HepG2 (cell line): ENCODE data around the gene ARFGEF3. TPM values are rescaled to one million over a fixed set of nuclear protein-coding genes. Genes with fewer than 3 reads are reported as not detected.

Source experiments
- ATAC-seq: fragments of 200-7000 bp; cut with Tn5 transposase; 3 replicates; pipeline ENCODE4 v1.9.1; 2020; ENCODE audit warnings: mild to moderate bottlenecking, moderate library complexity
- BruUV-seq: library from RNA; stranded (reverse); fragments of 400-500 nt; replicated peaks from 2 replicates; lab custom pipeline; 2021; lab: Mats Ljungman, UMichigan
- CTCF ChIA-PET: fragments of 300-600 bp; formaldehyde crosslinking; extraction: SDS; loops from one replicate; lab custom pipeline; 2021; ENCODE audit warnings: low total read pairs, inconsistent platforms, low intra/inter-chr PET ratio; lab: Yijun Ruan, JAX
- POLR2A ChIA-PET: fragments of 350-600 bp; sonication (Branson Sonifier 250); formaldehyde crosslinking; loops from one replicate; lab custom pipeline; 2020; ENCODE audit warnings: antibody characterized with exemption, inconsistent platforms; lab: Yijun Ruan, JAX
- DNase-seq: peaks from one replicate; pipeline ENCODE4 v3.0.0-alpha.2; 2015; ENCODE audit warnings: low spot score
- FAIRE-seq: peaks from 3 replicates; lab custom pipeline; 2011; peaks lifted over from hg19 to GRCh38; lab: Jason Lieb, UNC
- H2AFZ ChIP-seq: one replicate; pipeline ENCODE4 v1.6.1; 2011; ENCODE audit warnings: low read length, inconsistent platforms
- H3K27ac ChIP-seq: fragments of 300-600 bp; 3 replicates; pipeline ENCODE4 v1.8.0; 2011; ENCODE audit warnings: mixed run types, mild to moderate bottlenecking, mixed read lengths, low read length, inconsistent platforms; ENCODE audit not compliant: insufficient read depth; ENCODE audit errors: extremely low read length
- H3K27me3 ChIP-seq, 2 experiments: fragments of 200-600 bp in 1 of 2; 2 replicates in 1 of 2; 3 replicates in 1 of 2; pipeline versions ENCODE4 v1.6.0 to v1.8.0; 2011; ENCODE audit warnings: low read length in 2 of 2, mild to moderate bottlenecking in 2 of 2, moderate library complexity in 2 of 2, inconsistent platforms in 1 of 2; ENCODE audit not compliant: insufficient read depth in 2 of 2, control insufficient read depth in 1 of 2
- H3K36me3 ChIP-seq, 2 experiments: fragments of 200-600 bp in 1 of 2; replicated peaks in 1 of 2; 2 replicates in 1 of 2; 3 replicates in 1 of 2; pipeline versions ENCODE4 v1.5.1 to v1.8.0; 2011; ENCODE audit warnings: low read length in 2 of 2, inconsistent platforms in 1 of 2; ENCODE audit not compliant: insufficient read depth in 2 of 2, control insufficient read depth in 1 of 2
- H3K4me1 ChIP-seq: 2 replicates; pipeline ENCODE4 v1.5.1; 2012; ENCODE audit warnings: low read length, inconsistent platforms; ENCODE audit not compliant: insufficient read depth
- H3K4me2 ChIP-seq: 2 replicates; pipeline ENCODE4 v1.6.0; 2011; ENCODE audit warnings: low read depth, low read length, inconsistent platforms
- H3K4me3 ChIP-seq, 3 experiments: fragments of 200-600 bp in 1 of 3; sonication (generic), shearing (Covaris generic) in 1 of 3; replicated peaks in 1 of 3; 2 replicates each; pipeline ENCODE4 v1.5.1; 2011 to 2016; ENCODE audit warnings: low read length in 3 of 3, inconsistent platforms in 2 of 3, low read depth in 2 of 3, mild to moderate bottlenecking in 2 of 3, control low read depth in 1 of 3, mixed read lengths in 1 of 3; ENCODE audit not compliant: insufficient read depth in 1 of 3
- H3K79me2 ChIP-seq: one replicate; pipeline ENCODE4 v1.6.1; 2011; ENCODE audit warnings: low read length, inconsistent platforms; ENCODE audit not compliant: insufficient read depth
- H3K9ac ChIP-seq: 2 replicates; pipeline ENCODE4 v1.6.0; 2011; ENCODE audit warnings: mild to moderate bottlenecking, low read depth, low read length, inconsistent platforms; ENCODE audit not compliant: insufficient read depth
- H3K9me3 ChIP-seq: 2 replicates; pipeline ENCODE4 v1.5.1; 2012; ENCODE audit warnings: mild to moderate bottlenecking, low read length
- H4K20me1 ChIP-seq: 2 replicates; pipeline ENCODE4 v1.6.0; 2011; ENCODE audit warnings: inconsistent platforms, mild to moderate bottlenecking, low read length, moderate library complexity; ENCODE audit not compliant: insufficient read depth
- FOXC1 ChIP-seq: sonication (generic); formaldehyde crosslinking; IDR thresholded peaks from 2 replicates; pipeline ENCODE4 v1.8.0; 2022; ENCODE audit warnings: mild to moderate bottlenecking, missing genetic modification reagents, borderline replicate concordance
- HDAC6 ChIP-seq: fragments of 200-600 bp; sonication (generic); IDR thresholded peaks from 2 replicates; pipeline ENCODE4 v1.7.0; 2017; ENCODE audit warnings: mild to moderate bottlenecking, antibody characterized with exemption, low read length, low read depth
- IRX3 ChIP-seq: sonication (generic); formaldehyde crosslinking; IDR thresholded peaks from 2 replicates; pipeline ENCODE4 v1.8.1; 2023; ENCODE audit warnings: mild to moderate bottlenecking, low read depth, missing genetic modification reagents, borderline replicate concordance
- ISL2 ChIP-seq: sonication (generic); formaldehyde crosslinking; IDR thresholded peaks from 2 replicates; pipeline ENCODE4 v1.5.0; 2020; ENCODE audit warnings: missing genetic modification reagents
- SAFB2 ChIP-seq: sonication (generic); formaldehyde crosslinking; IDR thresholded peaks from 2 replicates; pipeline ENCODE4 v1.5.1; 2020; ENCODE audit warnings: missing genetic modification reagents, low read depth, mild to moderate bottlenecking, borderline replicate concordance
- SOX13 ChIP-seq, 3 experiments: fragments of 450-650 bp in 1 of 3; sonication (generic) in 1 of 3; formaldehyde crosslinking in 1 of 3; IDR thresholded peaks in 2 of 3; conservative IDR thresholded peaks in 1 of 3; 2 replicates each; pipeline versions ENCODE4 v1.5.0 to v1.6.1; 2016 to 2020; ENCODE audit warnings: antibody characterized with exemption in 1 of 3, mild to moderate bottlenecking in 1 of 3, missing compliant biosample characterization in 1 of 3, missing genetic modification reagents in 1 of 3, moderate library complexity in 1 of 3
- ZNF121 ChIP-seq: sonication (generic); formaldehyde crosslinking; IDR thresholded peaks from 2 replicates; pipeline ENCODE4 v1.5.0; 2020; ENCODE audit warnings: mild to moderate bottlenecking, missing genetic modification reagents
- ZNF17 ChIP-seq: sonication (generic); formaldehyde crosslinking; IDR thresholded peaks from 2 replicates; pipeline ENCODE4 v1.5.0; 2020; ENCODE audit warnings: mild to moderate bottlenecking, missing genetic modification reagents
- ZNF205 ChIP-seq: IDR thresholded peaks from 2 replicates; pipeline ENCODE4 v1.6.1; 2018; ENCODE audit warnings: missing biosample characterization, missing genetic modification reagents
- ZNF292 ChIP-seq: sonication (generic); formaldehyde crosslinking; IDR thresholded peaks from 2 replicates; pipeline ENCODE4 v1.8.1; 2022; ENCODE audit warnings: mild to moderate bottlenecking, low read depth, missing genetic modification reagents, borderline replicate concordance
- ZNF766 ChIP-seq: sonication (generic); formaldehyde crosslinking; IDR thresholded peaks from 2 replicates; pipeline ENCODE4 v1.5.0; 2020; ENCODE audit warnings: missing genetic modification reagents, borderline replicate concordance
- ZNF776 ChIP-seq: sonication (generic); formaldehyde crosslinking; IDR thresholded peaks from 2 replicates; pipeline ENCODE4 v1.4.0; 2020; ENCODE audit warnings: mild to moderate bottlenecking, missing genetic modification reagents
- WGBS: methylation state at CpG from one replicate; pipeline ENCODE4 v1.1.6; 2017; ENCODE audit warnings: low lambda C conversion rate; 5-methylcytosine and 5-hydroxymethylcytosine counted together
- in situ Hi-C: cut with HindIII; loops from 2 replicates; pipeline ENCODE4 v1.10.0; 2017; ENCODE audit warnings: low pct_unique_long_range_greater_than_20kb; ENCODE audit not compliant: extremely low pct_ligation_motif_present
- intact Hi-C: fragments of 100-400 bp; cut with micrococcal nuclease; formaldehyde crosslinking; loops from one replicate; pipeline ENCODE4 v1.10.0; 2022; ENCODE audit not compliant: unreplicated experiment
- polyA plus RNA-seq, 8 experiments: library from polyadenylated mRNA; depleted of rRNA in 3 of 8; stranded (reverse) in 7 of 8; unstranded in 1 of 8; fragments of >200 nt; fragmentation: Illumina TruSeq in 4 of 8; extraction: Trizol in 4 of 8; gene quantifications; 2 replicates each; pipeline versions ENCODE4 v1.2.1 to v1.2.3, GENCODE V29; 2011 to 2016; ENCODE audit warnings: low read depth in 4 of 8, missing spikeins in 1 of 8, mixed read lengths in 1 of 8; ENCODE audit not compliant: insufficient read depth in 1 of 8
- total RNA-seq, 5 experiments: library from RNA; depleted of rRNA; stranded (reverse); fragments of >200 nt; fragmentation: Illumina TruSeq; extraction: Trizol; gene quantifications; 2 replicates each; pipeline ENCODE4 v1.2.3, GENCODE V29; 2016; ENCODE audit warnings: low read depth in 1 of 5
- TF ChIP-seq, protein P1 (sequence below): sonication (generic); formaldehyde crosslinking; IDR thresholded peaks from 2 replicates; pipeline ENCODE4 v1.5.0; 2020; ENCODE audit warnings: mild to moderate bottlenecking, low read depth, missing genetic modification reagents, borderline replicate concordance
- TF ChIP-seq, protein P2 (sequence below): sonication (generic); formaldehyde crosslinking; IDR thresholded peaks from 2 replicates; pipeline ENCODE4 v1.8.1; 2022; ENCODE audit warnings: mild to moderate bottlenecking, missing genetic modification reagents
- TF ChIP-seq, protein P3 (sequence below): IDR thresholded peaks from 2 replicates; pipeline ENCODE4 v1.6.1; 2018; ENCODE audit warnings: missing genetic modification reagents
- TF ChIP-seq, protein P4 (sequence below): sonication (generic); formaldehyde crosslinking; IDR thresholded peaks from 2 replicates; pipeline ENCODE4 v1.5.0; 2020; ENCODE audit warnings: missing genetic modification reagents
- TF ChIP-seq, protein P5 (sequence below): sonication (generic); formaldehyde crosslinking; IDR thresholded peaks from 2 replicates; pipeline ENCODE4 v1.8.1; 2023; ENCODE audit warnings: missing genetic modification reagents, mild to moderate bottlenecking, borderline replicate concordance

ARFGEF3 gene
- total and polyA plus RNA-seq, 2 of the 13 experiments (the other 11 are each of a cell fraction or from before 2014, with no cell fraction given) = 0.60 to 2.6 TPM

DNA sequence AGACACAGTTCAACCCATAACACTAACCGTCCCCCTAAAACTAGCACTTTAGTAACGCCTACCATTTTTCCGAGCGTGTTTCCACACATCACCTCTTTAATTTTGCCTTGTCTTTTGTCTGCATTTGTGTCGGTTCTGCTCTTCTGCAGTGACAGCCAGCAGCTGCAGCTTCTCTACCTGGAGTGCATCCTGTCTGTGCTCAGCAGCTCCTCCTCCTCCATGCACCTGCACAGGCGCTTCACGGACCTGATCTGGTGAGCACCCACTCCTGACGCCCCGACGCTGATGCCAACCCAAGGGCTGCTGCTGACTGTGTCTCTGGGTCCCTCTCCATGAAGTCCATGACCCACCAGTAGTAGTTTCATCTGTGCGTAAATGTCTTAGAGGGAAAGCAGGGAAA lies 92.0 kb downstream of the ARFGEF3 start:
- 89% methylated on average over 11 of the region's 11 CpGs for WGBS

More for the DNA sequence above, 92.0 kb downstream of the ARFGEF3 start:
- Histone ChIP-seq H3K27me3 (no peaks in the 10 kb centered on the region), H3K4me2 (no peak overlapping the region), H3K9me3 (no peaks in the 10 kb centered on the region), H2AFZ (no peak overlapping the region), H4K20me1 (no peaks in the 10 kb centered on the region), H3K9ac (no peak overlapping the region), H3K27ac (no peak overlapping the region), H3K79me2 (no peaks in the 10 kb centered on the region), H3K4me1 (peaks cover 40% of the 10 kb centered on the region), H3K36me3 (no peaks in the 10 kb centered on the region), H3K4me3 (no peak overlapping the region)
- FAIRE-seq (no peak), ATAC-seq (no peak), DNase-seq (no peak)
- TF ChIP-seq, protein P1, sequence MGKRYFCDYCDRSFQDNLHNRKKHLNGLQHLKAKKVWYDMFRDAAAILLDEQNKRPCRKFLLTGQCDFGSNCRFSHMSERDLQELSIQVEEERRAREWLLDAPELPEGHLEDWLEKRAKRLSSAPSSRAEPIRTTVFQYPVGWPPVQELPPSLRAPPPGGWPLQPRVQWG (CRISPR knock-in tag) = no peak
- TF ChIP-seq ISL2 (CRISPR knock-in tag) = no peak
- TF ChIP-seq, protein P2, sequence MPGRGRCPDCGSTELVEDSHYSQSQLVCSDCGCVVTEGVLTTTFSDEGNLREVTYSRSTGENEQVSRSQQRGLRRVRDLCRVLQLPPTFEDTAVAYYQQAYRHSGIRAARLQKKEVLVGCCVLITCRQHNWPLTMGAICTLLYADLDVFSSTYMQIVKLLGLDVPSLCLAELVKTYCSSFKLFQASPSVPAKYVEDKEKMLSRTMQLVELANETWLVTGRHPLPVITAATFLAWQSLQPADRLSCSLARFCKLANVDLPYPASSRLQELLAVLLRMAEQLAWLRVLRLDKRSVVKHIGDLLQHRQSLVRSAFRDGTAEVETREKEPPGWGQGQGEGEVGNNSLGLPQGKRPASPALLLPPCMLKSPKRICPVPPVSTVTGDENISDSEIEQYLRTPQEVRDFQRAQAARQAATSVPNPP (CRISPR knock-in tag) = no peak
- no peak for TF ChIP-seq FOXC1 (CRISPR knock-in tag)
- TF ChIP-seq SOX13 (IDR thresholded peaks at IDR 0.05) = no peak
- TF ChIP-seq SOX13 (CRISPR knock-in tag; conservative IDR thresholded peaks at IDR 0.05 in 1 of 2, IDR thresholded peaks at IDR 0.05 in 1 of 2) = no peak
- TF ChIP-seq ZNF776 (CRISPR knock-in tag) = no peak
- TF ChIP-seq ZNF121 (CRISPR knock-in tag) = no peak
- TF ChIP-seq, protein P3, sequence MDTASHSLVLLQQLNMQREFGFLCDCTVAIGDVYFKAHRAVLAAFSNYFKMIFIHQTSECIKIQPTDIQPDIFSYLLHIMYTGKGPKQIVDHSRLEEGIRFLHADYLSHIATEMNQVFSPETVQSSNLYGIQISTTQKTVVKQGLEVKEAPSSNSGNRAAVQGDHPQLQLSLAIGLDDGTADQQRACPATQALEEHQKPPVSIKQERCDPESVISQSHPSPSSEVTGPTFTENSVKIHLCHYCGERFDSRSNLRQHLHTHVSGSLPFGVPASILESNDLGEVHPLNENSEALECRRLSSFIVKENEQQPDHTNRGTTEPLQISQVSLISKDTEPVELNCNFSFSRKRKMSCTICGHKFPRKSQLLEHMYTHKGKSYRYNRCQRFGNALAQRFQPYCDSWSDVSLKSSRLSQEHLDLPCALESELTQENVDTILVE = no peak
- TF ChIP-seq, protein P4, sequence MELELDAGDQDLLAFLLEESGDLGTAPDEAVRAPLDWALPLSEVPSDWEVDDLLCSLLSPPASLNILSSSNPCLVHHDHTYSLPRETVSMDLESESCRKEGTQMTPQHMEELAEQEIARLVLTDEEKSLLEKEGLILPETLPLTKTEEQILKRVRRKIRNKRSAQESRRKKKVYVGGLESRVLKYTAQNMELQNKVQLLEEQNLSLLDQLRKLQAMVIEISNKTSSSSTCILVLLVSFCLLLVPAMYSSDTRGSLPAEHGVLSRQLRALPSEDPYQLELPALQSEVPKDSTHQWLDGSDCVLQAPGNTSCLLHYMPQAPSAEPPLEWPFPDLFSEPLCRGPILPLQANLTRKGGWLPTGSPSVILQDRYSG = no peak
- no peak for TF ChIP-seq HDAC6
- no peak for TF ChIP-seq ZNF292 (CRISPR knock-in tag)
- no peak for TF ChIP-seq ZNF766 (CRISPR knock-in tag)
- no peak for TF ChIP-seq IRX3
- no peak for TF ChIP-seq ZNF17 (CRISPR knock-in tag)
- no peak for TF ChIP-seq SAFB2 (CRISPR knock-in tag)
- TF ChIP-seq ZNF205 (CRISPR knock-in tag) = no peak
- TF ChIP-seq, protein P5, sequence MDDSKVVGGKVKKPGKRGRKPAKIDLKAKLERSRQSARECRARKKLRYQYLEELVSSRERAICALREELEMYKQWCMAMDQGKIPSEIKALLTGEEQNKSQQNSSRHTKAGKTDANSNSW (CRISPR knock-in tag) = no peak
- in situ Hi-C loops (no loop called here), intact Hi-C loops (no loop called here)
- POLR2A ChIA-PET = no interaction called here
- BruUV-seq = no TSS peak
- CTCF ChIA-PET = no interaction called here
